ENCODE results near the gene NSUN6.

- TF ChIP-seq CTCF (IDR thresholded peaks at IDR 0.05) (no peak), POLR2A (IDR thresholded peaks at IDR 0.05) (no peak)
These were observed 3.4 kb downstream of the NSUN6 start for GRCh38 chr10:18647945-18648344.

All from thyroid gland (tissue), 4 donors.